Dendritic cell treated with granulocyte-macrophage colony-stimulating factor and Interleukin-4, amounts not matched to agents 40 ng/mL and 50 ng/mL, for 4 days (primary cell): Measurements from ENCODE around the gene ZNF420.
"Not testable (repeated sequence)": the region's sequence is repeated elsewhere in the genome, so short reads cannot be mapped to it uniquely, and the experiment has no call there.

Experiments used
- H3K27ac Mint-ChIP-seq: one replicate; pipeline ENCODE4 v1.8.0; 2022; ENCODE audit warnings: mild to moderate bottlenecking, mixed read lengths
- H3K27me3 Mint-ChIP-seq: one replicate; pipeline ENCODE4 v1.8.0; 2022; ENCODE audit warnings: mild to moderate bottlenecking, mixed read lengths
- H3K36me3 Mint-ChIP-seq: one replicate; pipeline ENCODE4 v1.8.0; 2022; ENCODE audit warnings: low read depth, mixed read lengths
- H3K4me1 Mint-ChIP-seq: one replicate; pipeline ENCODE4 v1.8.0; 2022; ENCODE audit warnings: low read depth, mixed read lengths
- H3K4me3 Mint-ChIP-seq: one replicate; pipeline ENCODE4 v1.8.0; 2022; ENCODE audit warnings: mild to moderate bottlenecking, moderate library complexity, mixed read lengths
- H3K9me3 Mint-ChIP-seq: one replicate; pipeline ENCODE4 v1.8.0; 2022; ENCODE audit warnings: mixed read lengths
- intact Hi-C: fragments of 100-400 bp; cut with micrococcal nuclease; formaldehyde crosslinking; loops from one replicate; pipeline ENCODE4 v1.15.0; 2022

The ZNF420 gene

GRCh38 chr19:37077934-37078716, at the start of gene ZNF420:
Gene ZNF420, plus strand, starts transcription at chr19:37078433. Its CDS starts 10,686 bp downstream, at chr19:37089119.
- intact Hi-C loops: loop anchor here (2.0 to 5.0 kb wide), 7 partner anchors 94 to 589 kb away; partner anchors contain the start of genes ZNF345, ZNF383, ZNF566 and ZNF567
- Mint-ChIP-seq H3K9me3 (peaks cover 45% of the 10 kb centered on the region), H3K4me3 (peak within 1 kb of the TSS; percentile 85), H3K4me1 (peaks cover 23% of the 10 kb centered on the region), H3K36me3 (peaks cover 45% of the 10 kb centered on the region), H3K27me3 (no peaks in the 10 kb centered on the region), H3K27ac (peak within 1 kb of the TSS; percentile 84)

GRCh38 chr19:37045140-37045539, 33.1 kb upstream of the ZNF420 start:
- intact Hi-C loops: no loop called here
- Mint-ChIP-seq H3K4me3 (no peak overlapping the region), H3K27ac (no peak overlapping the region), H3K9me3 (peaks cover 62% of the 10 kb centered on the region), H3K36me3 (no peaks in the 10 kb centered on the region), H3K27me3 (no peaks in the 10 kb centered on the region), H3K4me1 (no peaks in the 10 kb centered on the region)

GRCh38 chr19:37055330-37055729, 22.9 kb upstream of the ZNF420 start:
- no peak overlapping the region for H3K4me3 Mint-ChIP-seq
- no peaks in the 10 kb centered on the region for H3K36me3 Mint-ChIP-seq
- H3K4me1 Mint-ChIP-seq: no peaks in the 10 kb centered on the region
- H3K9me3 Mint-ChIP-seq: peaks cover 100% of the 10 kb centered on the region
- intact Hi-C loops: no loop called here
- no peaks in the 10 kb centered on the region for H3K27me3 Mint-ChIP-seq
- H3K27ac Mint-ChIP-seq: no peak overlapping the region

- H3K27ac Mint-ChIP-seq: no peak overlapping the region
- intact Hi-C loops: no loop called here
- H3K36me3 Mint-ChIP-seq: no peaks in the 10 kb centered on the region
- no peaks in the 10 kb centered on the region for H3K27me3 Mint-ChIP-seq
- no peak overlapping the region for H3K4me3 Mint-ChIP-seq
- no peaks in the 10 kb centered on the region for H3K4me1 Mint-ChIP-seq
- H3K9me3 Mint-ChIP-seq: peaks cover 99% of the 10 kb centered on the region
Observed at GRCh38 chr19:37056776-37057175, 21.5 kb upstream of the ZNF420 start.

- peaks cover 99% of the 10 kb centered on the region for H3K9me3 Mint-ChIP-seq
- H3K4me3 Mint-ChIP-seq: no peak overlapping the region
- no peaks in the 10 kb centered on the region for H3K27me3 Mint-ChIP-seq
- H3K27ac Mint-ChIP-seq: no peak overlapping the region
- no peaks in the 10 kb centered on the region for H3K36me3 Mint-ChIP-seq
- H3K4me1 Mint-ChIP-seq: no peaks in the 10 kb centered on the region
- intact Hi-C loops: no loop called here
Observed at GRCh38 chr19:37059142-37059541, 19.1 kb upstream of the ZNF420 start.

GRCh38 chr19:37064886-37065285, 13.3 kb upstream of the ZNF420 start:
- H3K27me3 Mint-ChIP-seq, H3K4me3 Mint-ChIP-seq, H3K27ac Mint-ChIP-seq, intact Hi-C loops, H3K36me3 Mint-ChIP-seq, H3K4me1 Mint-ChIP-seq: not testable (repeated sequence)
- peaks cover 82% of the 10 kb centered on the region for H3K9me3 Mint-ChIP-seq

GRCh38 chr19:37074111-37074510, 4.1 kb upstream of the ZNF420 start:
- Mint-ChIP-seq H3K27ac (no peak overlapping the region), H3K9me3 (peaks cover 32% of the 10 kb centered on the region), H3K4me3 (no peak overlapping the region), H3K4me1 (peaks cover 18% of the 10 kb centered on the region), H3K36me3 (peaks cover 15% of the 10 kb centered on the region), H3K27me3 (no peaks in the 10 kb centered on the region)
- intact Hi-C loops: no loop called here

- Mint-ChIP-seq H3K9me3 (peaks cover 26% of the 10 kb centered on the region), H3K27me3 (no peaks in the 10 kb centered on the region), H3K36me3 (peaks cover 15% of the 10 kb centered on the region), H3K4me1 (peaks cover 23% of the 10 kb centered on the region), H3K27ac (no peak overlapping the region), H3K4me3 (no peak overlapping the region)
- intact Hi-C loops: loop anchor here (5.0 kb wide), 5 partner anchors 97 to 388 kb away; partner anchors contain the start of genes ZNF383, ZNF567, ZNF568 and ZNF585A
Observed at GRCh38 chr19:37074819-37075362, 3.3 kb upstream of the ZNF420 start.

- Mint-ChIP-seq H3K36me3 (peaks cover 30% of the 10 kb centered on the region), H3K9me3 (peaks cover 40% of the 10 kb centered on the region), H3K4me1 (peaks cover 23% of the 10 kb centered on the region)
- intact Hi-C loops: loop anchor here (2.0 to 5.0 kb wide), 6 partner anchors 96 to 588 kb away; partner anchors contain the start of genes ZNF383, ZNF566, ZNF567 and ZNF568
- H3K27me3 Mint-ChIP-seq, H3K4me3 Mint-ChIP-seq, H3K27ac Mint-ChIP-seq: not testable (repeated sequence)
Observed at GRCh38 chr19:37076524-37076923, 1.7 kb upstream of the ZNF420 start.

- peak overlapping the region; percentile 85 for H3K4me3 Mint-ChIP-seq
- peaks cover 23% of the 10 kb centered on the region for H3K4me1 Mint-ChIP-seq
- peaks cover 40% of the 10 kb centered on the region for H3K36me3 Mint-ChIP-seq
- intact Hi-C loops: loop anchor here (2.0 to 5.0 kb wide), 6 partner anchors 95 to 589 kb away; partner anchors contain the start of genes ZNF383, ZNF566, ZNF567 and ZNF568
- no peaks in the 10 kb centered on the region for H3K27me3 Mint-ChIP-seq
- H3K27ac Mint-ChIP-seq: peak overlapping the region; percentile 84
- peaks cover 42% of the 10 kb centered on the region for H3K9me3 Mint-ChIP-seq
Observed at GRCh38 chr19:37077501-37077933, 716 bp upstream of the ZNF420 start.

GRCh38 chr19:37078717-37079032, 442 bp downstream of the ZNF420 start:
- Mint-ChIP-seq H3K9me3 (peaks cover 40% of the 10 kb centered on the region), H3K27ac (peak overlapping the region; percentile 84), H3K27me3 (no peaks in the 10 kb centered on the region), H3K4me3 (peak overlapping the region; percentile 85), H3K36me3 (peaks cover 51% of the 10 kb centered on the region), H3K4me1 (peaks cover 23% of the 10 kb centered on the region)
- intact Hi-C loops: loop anchor here (2.0 to 5.0 kb wide), 6 partner anchors 94 to 391 kb away; partner anchors contain the start of genes ZNF345, ZNF383, ZNF567 and ZNF568

GRCh38 chr19:37079238-37079637, 1.0 kb downstream of the ZNF420 start:
- H3K36me3 Mint-ChIP-seq: peaks cover 52% of the 10 kb centered on the region
- H3K27ac Mint-ChIP-seq: peak overlapping the region; percentile 84
- H3K9me3 Mint-ChIP-seq: peaks cover 35% of the 10 kb centered on the region
- intact Hi-C loops: loop anchor here (2.0 to 5.0 kb wide), 6 partner anchors 93 to 392 kb away; partner anchors contain the start of genes ZNF345, ZNF383, ZNF567 and ZNF568
- peaks cover 23% of the 10 kb centered on the region for H3K4me1 Mint-ChIP-seq
- H3K27me3 Mint-ChIP-seq: no peaks in the 10 kb centered on the region
- peak overlapping the region; percentile 85 for H3K4me3 Mint-ChIP-seq

- H3K4me3 Mint-ChIP-seq: no peak overlapping the region
- H3K36me3 Mint-ChIP-seq: peaks cover 80% of the 10 kb centered on the region
- intact Hi-C loops: no loop called here
- no peak overlapping the region for H3K27ac Mint-ChIP-seq
- no peaks in the 10 kb centered on the region for H3K27me3 Mint-ChIP-seq
- peaks cover 23% of the 10 kb centered on the region for H3K4me1 Mint-ChIP-seq
- H3K9me3 Mint-ChIP-seq: peaks cover 57% of the 10 kb centered on the region
Observed at GRCh38 chr19:37082307-37082706, 4.1 kb downstream of the ZNF420 start.

GRCh38 chr19:37087110-37087509, 8.9 kb downstream of the ZNF420 start:
- Mint-ChIP-seq H3K4me1 (no peaks in the 10 kb centered on the region), H3K9me3 (peaks cover 64% of the 10 kb centered on the region), H3K36me3 (peaks cover 87% of the 10 kb centered on the region), H3K4me3 (no peak overlapping the region), H3K27me3 (no peaks in the 10 kb centered on the region), H3K27ac (no peak overlapping the region)
- intact Hi-C loops: no loop called here
